A673 (cell line): Measurements from ENCODE around the gene HTR1D.

Experiments used
- CTCF ChIP-seq: fragments of 300-800, 200-600 bp; sonication (generic); conservative IDR thresholded peaks from 2 replicates; pipeline ENCODE4 v1.5.1; 2017; ENCODE audit warnings: low read depth, mild to moderate bottlenecking, antibody characterized with exemption, low read length, moderate library complexity, mixed read lengths
- EZH2 ChIP-seq: fragments of 200-600 bp; sonication (generic); IDR thresholded peaks from 2 replicates; pipeline ENCODE4 v1.6.1; 2017; ENCODE audit warnings: borderline replicate concordance, low read depth, mild to moderate bottlenecking, mixed read lengths, antibody characterized with exemption, low read length; ENCODE audit not compliant: poor library complexity, severe bottlenecking

DNA sequence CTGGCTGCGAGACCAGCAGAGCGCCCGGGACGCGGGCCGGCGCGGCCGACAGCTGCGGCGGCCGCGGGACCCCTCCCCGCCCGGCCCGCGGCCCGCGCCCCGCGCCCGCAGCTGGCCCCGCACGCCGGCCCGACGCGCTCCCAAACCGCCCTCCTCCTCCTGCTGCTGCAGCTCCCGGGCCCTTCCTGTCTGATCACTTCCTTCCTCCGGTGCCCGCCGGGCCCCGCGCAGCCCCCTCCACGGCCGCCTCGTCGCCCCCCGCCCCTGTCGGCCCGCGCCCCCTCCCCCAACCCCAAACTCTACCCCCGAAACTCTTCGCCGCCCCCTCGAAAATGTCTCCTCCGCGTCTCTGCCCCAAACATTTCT, 49.2 kb downstream of the HTR1D start:
- TF ChIP-seq CTCF, result no peak
- TF ChIP-seq EZH2, result no peak
